Transverse colon (tissue), 4 donors: ENCODE data around the gene ZFAND3. TPM values are rescaled to one million over a fixed set of nuclear protein-coding genes. Genes with fewer than 3 reads are reported as not detected.

ENCODE experiments used
- DNase-seq: peaks from one replicate; pipeline ENCODE4 v3.0.0-alpha.2; 2019
- H3K27ac ChIP-seq, 4 donors: fragments of 200-600 bp; sonication (generic); 2 replicates each; pipeline ENCODE4 v1.5.1; 2016 to 2018; ENCODE audit warnings: inconsistent platforms in 4 of 4
- H3K27me3 ChIP-seq: fragments of 200-600 bp; sonication (generic); 2 replicates; pipeline ENCODE4 v1.5.1; 2017; ENCODE audit warnings: inconsistent platforms
- H3K36me3 ChIP-seq, 4 donors: fragments of 200-600 bp; sonication (generic); 2 replicates each; pipeline ENCODE4 v1.5.1; 2017 to 2019; ENCODE audit warnings: inconsistent platforms in 4 of 4
- H3K4me1 ChIP-seq, 4 donors: fragments of 200-600 bp; sonication (generic); 2 replicates each; pipeline ENCODE4 v1.5.1; 2017 to 2020; ENCODE audit warnings: inconsistent platforms in 4 of 4
- H3K4me3 ChIP-seq, 4 donors: fragments of 200-600 bp; sonication (generic); 1 replicate in 1 of 4; 2 replicates in 3 of 4; pipeline versions ENCODE4 v1.5.1 to v1.6.1; 2017 to 2019; ENCODE audit warnings: inconsistent platforms in 4 of 4
- H3K9me3 ChIP-seq, 2 donors: fragments of 200-600 bp; sonication (generic); 2 replicates each; pipeline ENCODE4 v1.5.1; 2017 to 2019; ENCODE audit warnings: inconsistent platforms in 2 of 2
- EP300 ChIP-seq: sonication (generic); formaldehyde crosslinking; IDR thresholded peaks from one replicate; pipeline ENCODE4 v1.6.1; 2017; ENCODE audit warnings: antibody characterized with exemption, low read depth
- POLR2A ChIP-seq: fragments of 450-650 bp; IDR thresholded peaks from one replicate; pipeline ENCODE4 v1.6.1; 2016; ENCODE audit warnings: antibody characterized with exemption, mild to moderate bottlenecking, moderate library complexity
- POLR2AphosphoS5 ChIP-seq, 3 donors: sonication (generic); formaldehyde crosslinking; IDR thresholded peaks; one replicate each; pipeline ENCODE4 v1.6.1; 2016; ENCODE audit warnings: antibody characterized with exemption in 3 of 3
- WGBS, 2 donors: methylation state at CpG; one replicate each; pipeline ENCODE4 v1.1.5; 2018; ENCODE audit warnings: low coverage in 1 of 2; 5-methylcytosine and 5-hydroxymethylcytosine counted together
- in situ Hi-C, 4 donors: fragments of 200-750 bp; cut with MboI; loops; one replicate each; pipeline versions ENCODE4 v1.15.0 to v1.15.1; 2017; ENCODE audit warnings: low sequenced_read_pairs in 3 of 4, low pct_ligation_motif_present in 1 of 4, low pct_unique_long_range_greater_than_20kb in 1 of 4
- intact Hi-C: fragments of 100-400 bp; cut with DNase I; formaldehyde crosslinking; loops from one replicate; pipeline ENCODE4 v1.15.1; 2023; ENCODE audit warnings: low total_unique reads
- total RNA-seq, 4 donors: library from RNA; depleted of rRNA; stranded (reverse); fragments of >200 nt; gene quantifications; one replicate each; pipeline ENCODE4 v1.1.0, GENCODE V29; 2016
- TF ChIP-seq, protein P1 (sequence below), 5 experiments: fragments of 200-600 bp in 3 of 5; fragments of 450-650 bp in 2 of 5; sonication (generic) in 3 of 5; IDR thresholded peaks; 1 replicate in 2 of 5; 2 replicates in 3 of 5; pipeline ENCODE4 v1.5.1; 2016 to 2017; ENCODE audit warnings: antibody characterized with exemption in 5 of 5, inconsistent platforms in 3 of 5, mild to moderate bottlenecking in 2 of 5, moderate library complexity in 1 of 5

Gene ZFAND3
- total RNA-seq, 4 donors from 2014 or later, result 20.5 to 83.4 (median 36.5) TPM

- no peak overlapping the region for H3K27ac ChIP-seq
- no peak overlapping the region for H3K4me3 ChIP-seq
- no peaks in the 10 kb centered on the region for H3K9me3 ChIP-seq
- H3K36me3 ChIP-seq, result no peaks in the 10 kb centered on the region
- no peak for TF ChIP-seq POLR2AphosphoS5 (IDR thresholded peaks at IDR 0.05)
- TF ChIP-seq POLR2A, result no peak
- no peak for TF ChIP-seq EP300
- TF ChIP-seq, protein P1, sequence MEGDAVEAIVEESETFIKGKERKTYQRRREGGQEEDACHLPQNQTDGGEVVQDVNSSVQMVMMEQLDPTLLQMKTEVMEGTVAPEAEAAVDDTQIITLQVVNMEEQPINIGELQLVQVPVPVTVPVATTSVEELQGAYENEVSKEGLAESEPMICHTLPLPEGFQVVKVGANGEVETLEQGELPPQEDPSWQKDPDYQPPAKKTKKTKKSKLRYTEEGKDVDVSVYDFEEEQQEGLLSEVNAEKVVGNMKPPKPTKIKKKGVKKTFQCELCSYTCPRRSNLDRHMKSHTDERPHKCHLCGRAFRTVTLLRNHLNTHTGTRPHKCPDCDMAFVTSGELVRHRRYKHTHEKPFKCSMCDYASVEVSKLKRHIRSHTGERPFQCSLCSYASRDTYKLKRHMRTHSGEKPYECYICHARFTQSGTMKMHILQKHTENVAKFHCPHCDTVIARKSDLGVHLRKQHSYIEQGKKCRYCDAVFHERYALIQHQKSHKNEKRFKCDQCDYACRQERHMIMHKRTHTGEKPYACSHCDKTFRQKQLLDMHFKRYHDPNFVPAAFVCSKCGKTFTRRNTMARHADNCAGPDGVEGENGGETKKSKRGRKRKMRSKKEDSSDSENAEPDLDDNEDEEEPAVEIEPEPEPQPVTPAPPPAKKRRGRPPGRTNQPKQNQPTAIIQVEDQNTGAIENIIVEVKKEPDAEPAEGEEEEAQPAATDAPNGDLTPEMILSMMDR (IDR thresholded peaks at IDR 0.05), result no peak
- intact Hi-C loops (no loop called here), in situ Hi-C loops (no loop called here)
- no peaks in the 10 kb centered on the region for H3K27me3 ChIP-seq
- no peak for DNase-seq
- WGBS, 2 donors, result 100% methylated on average over 6 of the region's 6 CpGs; no CpG with 5 or more reads in 1 of the 2 donors
- no peaks in the 10 kb centered on the region for H3K4me1 ChIP-seq
Measured at GRCh38 chr6:38141716-38142115, 322.2 kb downstream of the ZFAND3 start.

GRCh38 chr6:38142178-38142902 lies 322.8 kb downstream of the ZFAND3 start:
- Histone ChIP-seq H3K4me3 (no peak overlapping the region), H3K4me1 (no peaks in the 10 kb centered on the region), H3K27me3 (no peaks in the 10 kb centered on the region), H3K36me3 (no peaks in the 10 kb centered on the region), H3K9me3 (no peaks in the 10 kb centered on the region), H3K27ac (no peak overlapping the region)
- DNase-seq, result no peak
- WGBS, 2 donors, result 82 to 100% methylated on average over 2 to 7 of the region's 7 CpGs
- intact Hi-C loops (no loop called here), in situ Hi-C loops (no loop called here)
- TF ChIP-seq POLR2A (no peak), EP300 (no peak), POLR2AphosphoS5 (IDR thresholded peaks at IDR 0.05) (no peak)
- TF ChIP-seq, protein P1 (IDR thresholded peaks at IDR 0.05), result no peak

DNA sequence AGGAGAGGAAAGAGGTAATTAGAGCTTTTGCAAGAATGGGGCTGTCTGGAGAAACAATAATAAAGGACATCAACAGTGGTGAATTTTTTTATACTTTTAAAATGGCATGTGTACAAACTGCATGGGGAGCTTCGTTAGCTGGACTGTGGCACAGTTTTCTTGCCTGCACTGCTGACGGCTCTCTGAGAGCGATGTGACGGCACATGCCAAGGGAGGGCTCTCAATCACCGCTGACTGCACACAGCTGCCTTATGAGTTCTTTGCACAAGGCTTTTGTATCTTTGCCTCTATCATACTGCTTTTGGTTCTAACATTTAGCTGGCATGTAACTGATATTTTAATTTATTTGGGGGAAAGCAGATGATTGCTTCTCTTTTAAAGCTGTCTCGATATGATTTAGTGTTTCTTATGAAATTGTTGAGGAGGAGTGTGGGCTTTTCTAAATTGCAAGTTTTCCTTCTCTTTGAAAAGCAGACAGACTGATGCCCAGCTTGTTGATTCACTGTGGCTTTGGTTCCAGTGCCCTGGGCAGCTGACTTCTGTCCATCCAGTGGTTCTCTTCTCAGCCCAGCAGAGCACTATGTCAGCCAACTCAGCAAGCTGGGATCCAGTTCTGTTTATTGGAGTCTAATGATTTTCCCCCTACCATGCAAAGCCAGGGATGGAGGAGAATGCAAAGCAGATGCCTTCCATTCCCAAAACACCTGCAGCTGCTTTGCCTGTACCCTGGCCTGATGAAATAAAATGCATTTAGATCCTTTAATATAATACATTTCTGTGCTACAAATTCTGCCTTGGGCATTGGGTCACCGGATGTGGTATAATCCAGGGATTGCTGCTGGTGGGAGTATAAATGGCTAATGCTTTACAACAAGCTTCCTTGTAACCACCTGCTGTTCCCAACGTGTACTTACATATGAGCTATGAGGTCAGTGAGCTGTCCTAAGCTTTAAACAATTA lies 323.9 kb downstream of the ZFAND3 start:
- in situ Hi-C loops (no loop called here), intact Hi-C loops (no loop called here)
- Histone ChIP-seq H3K9me3 (no peaks in the 10 kb centered on the region), H3K36me3 (no peaks in the 10 kb centered on the region), H3K27ac (no peak overlapping the region), H3K4me1 (no peaks in the 10 kb centered on the region), H3K27me3 (no peaks in the 10 kb centered on the region), H3K4me3 (no peak overlapping the region)
- TF ChIP-seq, protein P1 (IDR thresholded peaks at IDR 0.05), result no peak
- TF ChIP-seq POLR2AphosphoS5 (IDR thresholded peaks at IDR 0.05), result no peak
- no peak for TF ChIP-seq POLR2A
- TF ChIP-seq EP300, result no peak
- 79 to 90% methylated on average over 7 to 8 of the region's 8 CpGs for WGBS, 2 donors
- no peak for DNase-seq

DNA sequence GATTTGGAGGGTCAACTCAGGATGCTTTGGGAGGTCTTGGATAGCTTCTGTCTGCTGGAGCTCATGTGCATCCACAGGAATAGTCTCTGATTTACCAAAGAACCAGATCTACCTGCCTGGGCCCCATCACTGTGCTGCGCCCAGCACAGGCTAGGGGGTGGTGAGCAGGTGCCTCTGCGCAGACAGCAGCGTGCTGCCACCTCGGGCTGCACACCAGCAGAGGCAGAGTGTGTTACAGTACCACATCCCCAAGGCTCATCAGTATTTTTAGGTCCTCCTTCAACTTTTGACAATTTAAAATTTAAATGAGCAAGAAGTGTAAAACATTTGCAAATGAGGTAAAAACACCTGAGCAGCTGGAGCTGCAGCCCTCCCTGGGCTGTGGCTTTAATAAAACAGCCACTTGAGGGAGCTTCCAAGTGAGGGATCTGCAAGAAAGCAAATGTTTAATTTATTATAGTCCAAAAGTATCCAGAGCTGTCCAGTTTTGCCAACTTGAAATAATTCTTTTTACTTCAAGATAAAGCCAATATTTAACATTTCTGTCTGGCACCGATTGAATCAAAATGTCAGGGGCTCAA lies 324.9 kb downstream of the ZFAND3 start:
- in situ Hi-C loops, result no loop called here
- DNase-seq, result no peak

More for the DNA sequence above, 324.9 kb downstream of the ZFAND3 start:
- no peaks in the 10 kb centered on the region for H3K9me3 ChIP-seq
- no peak overlapping the region for H3K27ac ChIP-seq
- no peak overlapping the region for H3K4me3 ChIP-seq
- no peaks in the 10 kb centered on the region for H3K36me3 ChIP-seq
- TF ChIP-seq EP300, result no peak
- TF ChIP-seq, protein P1 (IDR thresholded peaks at IDR 0.05), result no peak
- no peak for TF ChIP-seq POLR2A
- TF ChIP-seq POLR2AphosphoS5 (IDR thresholded peaks at IDR 0.05), result no peak
- H3K27me3 ChIP-seq, result no peaks in the 10 kb centered on the region
- 68 to 96% methylated on average over 2 to 5 of the region's 5 CpGs for WGBS, 2 donors
- H3K4me1 ChIP-seq, result no peaks in the 10 kb centered on the region
- intact Hi-C loops, result no loop called here
